GM10266 (cell line): Measurements from ENCODE around the gene STARD5.
A peak's percentile ranks its signal among the peaks of the same experiment; 100 is the strongest.

Source experiments
- DNase-seq: peaks from one replicate; pipeline ENCODE4 v3.0.0; 2012; ENCODE audit errors: extremely low spot score
- CTCF ChIP-seq: IDR thresholded peaks from 2 replicates; pipeline ENCODE4 v1.5.1; 2012; ENCODE audit warnings: mild to moderate bottlenecking, low read depth; ENCODE audit not compliant: control insufficient read depth, insufficient read depth; ENCODE audit errors: missing control alignments

STARD5 gene, protein sequence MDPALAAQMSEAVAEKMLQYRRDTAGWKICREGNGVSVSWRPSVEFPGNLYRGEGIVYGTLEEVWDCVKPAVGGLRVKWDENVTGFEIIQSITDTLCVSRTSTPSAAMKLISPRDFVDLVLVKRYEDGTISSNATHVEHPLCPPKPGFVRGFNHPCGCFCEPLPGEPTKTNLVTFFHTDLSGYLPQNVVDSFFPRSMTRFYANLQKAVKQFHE

GRCh38 chr15:81323944-81324881 lies at the start of gene STARD5:
Gene STARD5 (minus strand): TSS chr15:81324141. CDS start chr15:81324099, 42 bp downstream.
- peak; percentile 92 for DNase-seq

DNA sequence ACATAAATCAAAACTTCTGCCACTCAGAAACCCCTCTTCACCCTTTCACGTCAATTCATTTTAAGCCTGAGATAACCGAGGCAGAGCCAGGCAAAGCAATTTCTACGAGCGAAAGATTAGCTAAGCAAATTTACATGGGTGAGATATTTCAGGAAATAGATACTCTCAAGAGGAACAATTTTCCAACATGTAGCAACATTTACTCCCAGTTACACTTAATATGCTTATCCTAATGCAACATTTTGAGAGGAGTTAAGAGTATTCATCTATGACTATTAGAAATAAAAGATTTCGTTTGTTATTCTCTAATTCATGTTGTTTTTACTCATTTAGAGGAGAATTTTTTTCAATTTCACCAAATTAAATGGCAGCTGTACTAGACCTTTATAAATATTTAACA lies 49.2 kb upstream of the STARD5 start:
- no peak for DNase-seq
- no peak for TF ChIP-seq CTCF

More at GRCh38 chr15:81323944-81324881, at the start of gene STARD5:
- TF ChIP-seq CTCF, result no peak

- DNase-seq, result no peak
- TF ChIP-seq CTCF, result no peak
These were observed 48.6 kb upstream of the STARD5 start for GRCh38 chr15:81372575-81372974.

DNA sequence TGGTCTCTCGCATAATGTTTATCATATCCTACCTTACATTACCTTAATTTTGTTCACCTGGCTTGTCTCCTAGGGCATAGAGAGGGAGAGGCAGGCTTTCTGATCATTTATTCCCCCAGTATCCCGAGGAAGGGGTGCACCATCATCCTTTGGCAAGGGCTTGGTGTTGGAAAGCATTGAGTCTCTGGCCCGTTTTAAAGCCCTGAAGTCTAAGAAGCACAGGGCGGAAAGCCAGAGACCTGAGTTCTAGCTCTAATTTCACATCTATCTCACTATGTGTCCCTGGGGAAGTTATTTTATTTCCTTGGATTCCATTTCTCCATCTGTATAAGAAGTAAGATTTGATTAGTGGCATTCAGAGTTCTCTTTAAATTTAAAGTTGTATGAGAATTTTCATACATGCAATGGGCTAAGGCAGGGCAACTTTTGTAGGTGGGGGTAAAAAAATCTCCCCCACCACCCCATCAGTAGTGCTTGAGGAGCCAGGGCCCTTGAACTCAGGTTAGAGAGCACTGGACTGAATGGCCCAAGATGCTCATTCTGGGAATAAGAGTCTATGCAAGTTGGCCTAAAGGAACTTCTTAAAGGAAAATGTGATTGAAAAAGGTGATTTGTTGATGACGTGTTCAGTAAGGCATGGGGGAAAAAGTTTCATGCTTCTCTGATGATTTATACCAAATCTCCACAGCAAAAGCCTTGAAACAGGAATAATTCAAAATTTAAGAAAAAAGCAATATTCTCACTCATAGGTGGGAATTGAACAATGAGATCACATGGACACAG lies 40.0 kb upstream of the STARD5 start:
- DNase-seq, result no peak
- TF ChIP-seq CTCF, result no peak

DNA sequence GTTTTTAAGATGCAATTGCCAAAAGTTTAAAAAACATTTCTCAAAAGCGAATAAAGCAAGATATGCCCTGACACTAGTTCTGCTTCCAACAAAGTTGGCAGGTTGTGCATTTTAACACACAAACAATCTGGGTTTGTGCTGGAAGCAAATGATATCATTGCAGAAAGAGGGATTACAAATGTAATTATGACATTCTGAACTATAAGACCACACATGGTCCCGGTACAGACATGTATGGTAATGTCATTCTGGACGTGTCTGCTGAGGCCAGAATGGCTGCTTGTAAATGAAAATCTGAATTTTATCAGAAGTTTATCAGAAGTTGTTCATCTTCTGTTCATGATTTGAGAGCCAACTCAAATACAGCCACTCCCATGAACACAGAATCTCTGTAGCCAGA lies 39.3 kb upstream of the STARD5 start:
- DNase-seq, result no peak
- no peak for TF ChIP-seq CTCF

DNA sequence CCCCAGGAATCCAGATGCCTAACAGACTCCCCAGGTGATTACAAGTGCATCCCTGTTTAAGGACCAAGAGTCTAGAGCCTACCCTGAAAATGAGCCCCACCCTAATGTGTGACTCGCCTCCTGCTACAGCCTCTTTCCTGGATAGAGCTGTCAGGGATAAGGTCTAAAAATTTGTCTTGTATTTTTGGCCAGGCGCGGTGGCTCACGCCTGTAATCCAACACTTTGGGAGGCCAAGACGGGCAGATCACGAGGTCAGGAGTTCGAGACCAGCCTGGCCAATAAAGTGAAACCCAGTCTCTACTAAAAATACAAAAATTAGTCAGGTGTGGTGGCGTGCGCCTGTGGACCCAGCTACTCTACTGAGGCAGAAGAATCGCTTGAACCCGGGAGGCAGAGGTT lies 38.8 kb upstream of the STARD5 start:
- TF ChIP-seq CTCF, result no peak
- DNase-seq, result no peak

DNA sequence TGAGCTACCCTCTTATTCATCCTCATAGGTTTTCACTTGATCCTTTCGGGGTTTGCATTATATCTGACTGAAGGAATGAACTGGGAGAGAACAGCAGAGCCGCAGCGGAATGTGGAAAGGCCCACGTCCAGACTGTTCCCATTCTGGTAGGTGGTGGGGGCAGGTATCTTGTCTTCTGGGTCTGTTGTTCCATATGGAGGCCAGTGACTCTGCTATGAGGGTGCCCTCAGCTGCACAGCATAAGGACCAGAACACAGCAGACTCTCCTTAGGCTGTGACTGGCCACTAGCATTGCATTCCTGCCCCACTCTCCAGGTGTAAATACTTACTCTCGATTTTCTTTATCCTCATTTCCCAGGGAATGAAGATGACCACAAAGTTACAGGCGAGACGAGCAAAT lies 38.0 kb upstream of the STARD5 start:
- no peak for DNase-seq
- TF ChIP-seq CTCF, result no peak
